CD8-positive, alpha-beta memory T cell (primary cell): ENCODE results near the gene CCDC6. TPM values are rescaled to one million over a fixed set of nuclear protein-coding genes. Genes with fewer than 3 reads are reported as not detected.
"Not testable (repeated sequence)": the region's sequence is repeated elsewhere in the genome, so short reads cannot be mapped to it uniquely, and the experiment has no call there.

Experiments used
- CTCF ChIA-PET: fragments of 350-600 bp; sonication (Branson Sonifier 250); formaldehyde crosslinking; loops from one replicate; lab custom pipeline; 2021; ENCODE audit warnings: antibody characterized with exemption; lab: Charles Lee
- POLR2A ChIA-PET: fragments of 350-600 bp; sonication (Branson Sonifier 250); formaldehyde crosslinking; loops from one replicate; lab custom pipeline; 2021; ENCODE audit warnings: antibody characterized with exemption; lab: Charles Lee
- DNase-seq, 5 donors: peaks; one replicate each; pipeline versions ENCODE4 v3.0.0 to v3.0.0-alpha.2; 2020 to 2022; ENCODE audit warnings: mixed read lengths in 1 of 5
- H3K27ac ChIP-seq: one replicate; pipeline ENCODE4 v1.7.0; 2013; ENCODE audit warnings: low read depth, mild to moderate bottlenecking, low read length, moderate library complexity
- H3K27me3 ChIP-seq: 2 replicates; pipeline ENCODE4 v1.7.0; 2013; ENCODE audit warnings: low read length, mild to moderate bottlenecking; ENCODE audit not compliant: insufficient read depth, poor library complexity, severe bottlenecking
- H3K36me3 ChIP-seq: 2 replicates; pipeline ENCODE4 v1.7.0; 2013; ENCODE audit warnings: mild to moderate bottlenecking, low read length, moderate library complexity; ENCODE audit not compliant: insufficient read depth
- H3K4me1 ChIP-seq: 2 replicates; pipeline ENCODE4 v1.7.0; 2013; ENCODE audit warnings: mild to moderate bottlenecking, low read length, moderate library complexity; ENCODE audit not compliant: insufficient read depth
- H3K4me3 ChIP-seq: 2 replicates; pipeline ENCODE4 v1.7.0; 2013; ENCODE audit warnings: mild to moderate bottlenecking, low read length
- H3K9me3 ChIP-seq: 2 replicates; pipeline ENCODE4 v1.7.0; 2013; ENCODE audit warnings: mild to moderate bottlenecking, low read length
- H3K27ac Mint-ChIP-seq, 8 donors: one replicate each; pipeline ENCODE4 v1.8.0; 2020 to 2021; ENCODE audit warnings: mixed read lengths in 8 of 8, mild to moderate bottlenecking in 6 of 8, inconsistent platforms in 3 of 8, moderate library complexity in 3 of 8
- H3K27me3 Mint-ChIP-seq, 2 donors: one replicate each; pipeline ENCODE4 v1.8.0; 2020 to 2021; ENCODE audit warnings: mixed read lengths in 2 of 2, mild to moderate bottlenecking in 1 of 2, moderate library complexity in 1 of 2
- H3K36me3 Mint-ChIP-seq, 3 donors: one replicate each; pipeline ENCODE4 v1.8.0; 2020 to 2021; ENCODE audit warnings: mixed read lengths in 3 of 3, inconsistent platforms in 1 of 3, mild to moderate bottlenecking in 1 of 3
- H3K4me1 Mint-ChIP-seq, 3 donors: one replicate each; pipeline ENCODE4 v1.8.0; 2020 to 2021; ENCODE audit warnings: mixed read lengths in 3 of 3, inconsistent platforms in 1 of 3, mild to moderate bottlenecking in 1 of 3
- H3K4me3 Mint-ChIP-seq, 7 donors: one replicate each; pipeline ENCODE4 v1.8.0; 2020 to 2021; ENCODE audit warnings: mixed read lengths in 7 of 7, mild to moderate bottlenecking in 6 of 7, moderate library complexity in 4 of 7, inconsistent platforms in 2 of 7
- H3K9me3 Mint-ChIP-seq, 5 donors: one replicate each; pipeline ENCODE4 v1.8.0; 2020 to 2022; ENCODE audit warnings: mixed read lengths in 5 of 5, mild to moderate bottlenecking in 3 of 5, moderate library complexity in 2 of 5, inconsistent platforms in 1 of 5
- polyA plus RNA-seq: library from polyadenylated mRNA; unstranded; fragments of 300-500 nt; fragmentation: Illumina TruSeq; gene quantifications from one replicate; pipeline ENCODE4 v1.2.3, GENCODE V29; 2021
- total RNA-seq, 2 experiments: library from RNA; stranded (reverse); gene quantifications; one replicate each; pipeline ENCODE4 v1.2.3, GENCODE V29; 2021

The CCDC6 gene
- total and polyA plus RNA-seq, 3 experiments from 2014 or later: 4.9 to 53.0 (median 52.0) TPM

DNA sequence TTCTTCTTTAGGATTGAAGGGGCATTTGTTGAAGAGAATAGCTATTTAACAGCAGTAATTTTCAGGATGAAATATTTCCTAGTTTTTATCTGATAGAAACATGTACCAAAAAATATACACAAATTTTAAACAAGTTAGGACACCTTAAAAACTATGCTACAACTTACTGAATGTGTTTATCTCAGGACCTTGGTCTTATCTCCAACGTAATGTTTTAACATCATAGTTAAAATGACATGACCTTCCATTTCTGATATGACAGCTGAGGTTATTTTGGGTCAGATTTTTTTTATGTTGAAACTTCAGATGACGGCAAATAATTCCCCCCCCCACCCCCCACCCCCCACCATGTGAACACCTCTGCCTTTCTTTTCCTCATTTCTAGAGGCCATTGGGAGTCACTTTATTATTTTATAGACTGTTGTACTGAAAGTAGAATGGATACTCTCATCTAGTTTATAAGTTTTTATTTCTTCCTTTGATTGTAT is 161.1 kb downstream of the CCDC6 start:
- peaks cover 6 to 9% of the 10 kb centered on the region in 2 donors for H3K27me3 Mint-ChIP-seq
- Histone ChIP-seq H3K27ac (no peak overlapping the region), H3K36me3 (no peaks in the 10 kb centered on the region), H3K4me1 (no peaks in the 10 kb centered on the region), H3K27me3 (no peaks in the 10 kb centered on the region), H3K9me3 (no peaks in the 10 kb centered on the region), H3K4me3 (no peak overlapping the region)
- POLR2A ChIA-PET: no interaction called here
- H3K4me3 Mint-ChIP-seq: no peak overlapping the region
- H3K4me1 Mint-ChIP-seq: no peaks in the 10 kb centered on the region
- H3K9me3 Mint-ChIP-seq: peaks cover 0 to 3% (median 0%) of the 10 kb centered on the region in 5 donors
- no peaks in the 10 kb centered on the region for H3K36me3 Mint-ChIP-seq
- DNase-seq: no peak
- no peak overlapping the region for H3K27ac Mint-ChIP-seq
- CTCF ChIA-PET: no interaction called here

DNA sequence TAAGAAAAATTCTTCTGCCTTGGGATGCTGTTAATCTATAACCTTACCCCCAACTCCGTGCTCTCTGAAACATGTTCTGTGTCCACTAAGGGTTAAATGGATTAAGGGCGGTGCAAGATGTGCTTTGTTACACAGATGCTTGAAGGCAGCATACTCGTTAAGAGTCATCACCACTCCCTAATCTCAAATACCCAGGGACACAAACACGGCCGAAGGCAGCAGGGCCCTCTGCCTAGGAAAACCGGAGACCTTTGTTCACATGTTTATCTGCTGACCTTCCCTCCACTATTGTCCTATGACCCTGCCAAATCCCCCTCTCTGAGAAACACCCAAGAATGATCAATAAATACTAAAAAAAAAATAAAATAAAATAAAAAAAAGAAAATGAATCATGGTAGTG is 161.6 kb downstream of the CCDC6 start:
- DNase-seq, H3K4me3 ChIP-seq, H3K36me3 Mint-ChIP-seq, H3K4me1 ChIP-seq, H3K4me3 Mint-ChIP-seq, H3K9me3 ChIP-seq, H3K27me3 Mint-ChIP-seq, POLR2A ChIA-PET, H3K9me3 Mint-ChIP-seq, H3K27me3 ChIP-seq, CTCF ChIA-PET, H3K36me3 ChIP-seq, H3K27ac Mint-ChIP-seq, H3K4me1 Mint-ChIP-seq, H3K27ac ChIP-seq: not testable (repeated sequence)

DNA sequence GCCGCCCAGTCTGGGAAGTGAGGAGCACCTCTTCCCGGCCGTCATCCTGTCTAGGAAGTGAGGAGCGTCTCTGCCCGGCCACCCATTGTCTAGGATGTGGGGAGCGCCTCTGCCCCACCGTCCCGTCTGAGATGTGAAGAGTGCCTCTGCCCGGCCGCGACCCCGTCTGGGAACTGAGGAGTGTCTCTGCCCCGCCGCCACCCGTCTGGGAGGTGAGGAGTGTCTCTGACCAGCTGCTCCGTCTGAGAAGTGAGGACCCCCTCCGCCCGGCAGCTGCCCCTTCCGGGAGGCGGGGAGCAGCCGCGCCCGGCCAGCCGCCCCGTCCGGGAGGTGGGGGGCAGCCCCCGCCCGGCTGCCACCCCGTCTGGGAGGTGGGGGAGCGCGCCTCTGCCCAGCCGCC is 162.2 kb downstream of the CCDC6 start:
- H3K27ac ChIP-seq, H3K36me3 ChIP-seq, H3K4me1 ChIP-seq, H3K27me3 Mint-ChIP-seq, H3K4me3 Mint-ChIP-seq, H3K4me1 Mint-ChIP-seq, H3K4me3 ChIP-seq, H3K9me3 Mint-ChIP-seq, H3K27ac Mint-ChIP-seq, H3K27me3 ChIP-seq, CTCF ChIA-PET, DNase-seq, H3K36me3 Mint-ChIP-seq, H3K9me3 ChIP-seq, POLR2A ChIA-PET: not testable (repeated sequence)

DNA sequence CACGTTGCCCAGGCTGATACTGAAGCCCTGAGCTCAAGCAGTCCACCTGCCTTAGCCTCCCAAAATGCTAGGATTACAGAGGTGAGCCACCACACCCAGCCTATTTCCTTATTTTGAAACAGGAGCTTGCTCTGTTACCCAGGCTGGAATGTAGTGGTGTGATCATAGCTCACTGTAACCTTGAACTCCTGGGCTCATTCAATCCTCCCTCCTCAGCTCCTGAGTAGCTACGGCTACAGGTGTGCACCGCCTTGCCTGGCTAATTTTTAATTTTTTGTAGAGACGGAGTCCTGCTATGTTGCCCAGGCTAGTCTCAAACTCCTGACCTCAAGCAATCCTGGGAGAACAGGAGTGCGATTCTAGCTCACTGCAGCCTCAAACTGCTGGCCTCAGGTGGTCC is 164.8 kb downstream of the CCDC6 start:
- Histone ChIP-seq H3K4me1 (no peaks in the 10 kb centered on the region), H3K36me3 (no peaks in the 10 kb centered on the region), H3K9me3 (no peaks in the 10 kb centered on the region), H3K27me3 (no peaks in the 10 kb centered on the region), H3K4me3 (no peak overlapping the region), H3K27ac (no peak overlapping the region)
- ChIA-PET POLR2A (no interaction called here), CTCF (no interaction called here)
- no peaks in the 10 kb centered on the region for H3K4me1 Mint-ChIP-seq
- H3K9me3 Mint-ChIP-seq: peaks cover 0 to 3% (median 0%) of the 10 kb centered on the region in 5 donors
- no peak for DNase-seq
- H3K27ac Mint-ChIP-seq: no peak overlapping the region
- no peaks in the 10 kb centered on the region for H3K36me3 Mint-ChIP-seq
- H3K4me3 Mint-ChIP-seq: no peak overlapping the region
- H3K27me3 Mint-ChIP-seq: peaks cover 4 to 9% of the 10 kb centered on the region in 2 donors

DNA sequence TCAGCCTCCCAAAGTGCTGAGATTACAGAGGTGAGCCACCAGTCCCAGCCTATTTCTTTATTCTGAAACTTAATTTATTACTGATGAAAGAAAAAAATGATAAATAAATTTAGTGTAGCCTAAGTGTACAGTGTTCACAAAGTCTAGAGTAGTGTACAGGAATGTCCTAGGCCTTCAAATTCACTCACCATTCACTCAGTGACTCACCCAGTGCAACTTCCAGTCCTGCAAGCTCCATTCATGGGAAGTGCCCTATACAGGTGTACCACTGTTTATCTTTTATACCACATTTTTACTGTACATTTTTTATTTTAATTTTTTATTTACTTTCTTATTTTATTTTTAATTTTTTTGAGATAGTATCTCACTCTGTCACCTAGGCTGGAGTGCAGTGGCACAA is 165.3 kb downstream of the CCDC6 start:
- peaks cover 4 to 9% of the 10 kb centered on the region in 2 donors for H3K27me3 Mint-ChIP-seq
- no peaks in the 10 kb centered on the region for H3K4me1 ChIP-seq
- POLR2A ChIA-PET: no interaction called here

More for the DNA sequence above, 165.3 kb downstream of the CCDC6 start:
- peaks cover 0 to 3% (median 0%) of the 10 kb centered on the region in 5 donors for H3K9me3 Mint-ChIP-seq
- no peaks in the 10 kb centered on the region for H3K36me3 Mint-ChIP-seq
- no peaks in the 10 kb centered on the region for H3K36me3 ChIP-seq
- no peak overlapping the region for H3K27ac ChIP-seq
- CTCF ChIA-PET: no interaction called here
- H3K4me3 Mint-ChIP-seq: no peak overlapping the region
- no peaks in the 10 kb centered on the region for H3K4me1 Mint-ChIP-seq
- no peak for DNase-seq
- no peaks in the 10 kb centered on the region for H3K27me3 ChIP-seq
- H3K27ac Mint-ChIP-seq: no peak overlapping the region
- no peaks in the 10 kb centered on the region for H3K9me3 ChIP-seq
- no peak overlapping the region for H3K4me3 ChIP-seq

Other genes with a start within 250 kb of the CCDC6 start
- under 1 TPM; 0.27 to 0.31 TPM for gene SLC16A9, start 196.7 kb downstream of the CCDC6 start, total RNA-seq
- not detected for gene SLC16A9, start 196.7 kb downstream of the CCDC6 start, polyA plus RNA-seq
- not detected for gene MRLN, start 153.1 kb downstream of the CCDC6 start, total RNA-seq
- not detected for gene MRLN, start 153.1 kb downstream of the CCDC6 start, polyA plus RNA-seq